ENCODE results near the gene ISOC1. TPM values are rescaled to one million over a fixed set of nuclear protein-coding genes. Genes with fewer than 3 reads are reported as not detected.

The ISOC1 gene
- total RNA-seq, 1 experiment from 2014 or later, result 21.1 TPM

- TF ChIP-seq, protein P1, sequence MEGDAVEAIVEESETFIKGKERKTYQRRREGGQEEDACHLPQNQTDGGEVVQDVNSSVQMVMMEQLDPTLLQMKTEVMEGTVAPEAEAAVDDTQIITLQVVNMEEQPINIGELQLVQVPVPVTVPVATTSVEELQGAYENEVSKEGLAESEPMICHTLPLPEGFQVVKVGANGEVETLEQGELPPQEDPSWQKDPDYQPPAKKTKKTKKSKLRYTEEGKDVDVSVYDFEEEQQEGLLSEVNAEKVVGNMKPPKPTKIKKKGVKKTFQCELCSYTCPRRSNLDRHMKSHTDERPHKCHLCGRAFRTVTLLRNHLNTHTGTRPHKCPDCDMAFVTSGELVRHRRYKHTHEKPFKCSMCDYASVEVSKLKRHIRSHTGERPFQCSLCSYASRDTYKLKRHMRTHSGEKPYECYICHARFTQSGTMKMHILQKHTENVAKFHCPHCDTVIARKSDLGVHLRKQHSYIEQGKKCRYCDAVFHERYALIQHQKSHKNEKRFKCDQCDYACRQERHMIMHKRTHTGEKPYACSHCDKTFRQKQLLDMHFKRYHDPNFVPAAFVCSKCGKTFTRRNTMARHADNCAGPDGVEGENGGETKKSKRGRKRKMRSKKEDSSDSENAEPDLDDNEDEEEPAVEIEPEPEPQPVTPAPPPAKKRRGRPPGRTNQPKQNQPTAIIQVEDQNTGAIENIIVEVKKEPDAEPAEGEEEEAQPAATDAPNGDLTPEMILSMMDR (conservative IDR thresholded peaks at IDR 0.05; ENCODE audit: low read depth, low read length), result no peak
- TF ChIP-seq EZH2 (IDR thresholded peaks at IDR 0.05; ENCODE audit: borderline replicate concordance, low read depth, low read length, poor library complexity, severe bottlenecking), result no peak
- no peak for DNase-seq (ENCODE audit: low spot score)
- no peaks in the 10 kb centered on the region for H3K9me3 ChIP-seq (ENCODE audit: low read depth, low read length, poor library complexity, severe bottlenecking)
- ChIA-PET POLR2A (ENCODE audit: low non-redundant PET) (no interaction called here), CTCF (no interaction called here)
- no peaks in the 10 kb centered on the region for H3K36me3 ChIP-seq (ENCODE audit: insufficient read depth, low read length, poor library complexity, severe bottlenecking)
- H3K4me1 ChIP-seq (ENCODE audit: insufficient read depth, low read length, poor library complexity, severe bottlenecking), result no peaks in the 10 kb centered on the region
- no peak overlapping the region for H3K27ac ChIP-seq (ENCODE audit: low read depth, low read length, poor library complexity, severe bottlenecking)
- H3K27me3 ChIP-seq (replicated peaks; ENCODE audit: insufficient read depth, low read depth, low read length, poor library complexity), result no peaks in the 10 kb centered on the region
- no TSS peak for BruUV-seq (replicated peaks)
- intact Hi-C loops (cut with micrococcal nuclease; ENCODE audit: unreplicated experiment), result no loop called here
- no peak overlapping the region for H3K4me3 ChIP-seq (ENCODE audit: low read depth, low read length, poor library complexity, severe bottlenecking)
These were observed 20.1 kb downstream of the ISOC1 start for GRCh38 chr5:129114539-129115193.

- H3K27me3 ChIP-seq (replicated peaks; ENCODE audit: insufficient read depth, low read depth, low read length, poor library complexity), result no peaks in the 10 kb centered on the region
- H3K36me3 ChIP-seq (ENCODE audit: insufficient read depth, low read length, poor library complexity, severe bottlenecking), result no peaks in the 10 kb centered on the region
- TF ChIP-seq, protein P1 (conservative IDR thresholded peaks at IDR 0.05; ENCODE audit: low read depth, low read length), result no peak
- TF ChIP-seq EZH2 (IDR thresholded peaks at IDR 0.05; ENCODE audit: borderline replicate concordance, low read depth, low read length, poor library complexity, severe bottlenecking), result no peak
- BruUV-seq (replicated peaks), result no TSS peak
- DNase-seq (ENCODE audit: low spot score), result no peak
- H3K27ac ChIP-seq (ENCODE audit: low read depth, low read length, poor library complexity, severe bottlenecking), result no peak overlapping the region
- ChIA-PET CTCF (no interaction called here), POLR2A (ENCODE audit: low non-redundant PET) (no interaction called here)
- intact Hi-C loops (cut with micrococcal nuclease; ENCODE audit: unreplicated experiment), result no loop called here
- no peaks in the 10 kb centered on the region for H3K4me1 ChIP-seq (ENCODE audit: insufficient read depth, low read length, poor library complexity, severe bottlenecking)
- no peak overlapping the region for H3K4me3 ChIP-seq (ENCODE audit: low read depth, low read length, poor library complexity, severe bottlenecking)
- H3K9me3 ChIP-seq (ENCODE audit: low read depth, low read length, poor library complexity, severe bottlenecking), result no peaks in the 10 kb centered on the region
These were observed 21.1 kb downstream of the ISOC1 start for GRCh38 chr5:129115680-129116079.

GRCh38 chr5:129116797-129117196, 22.2 kb downstream of the ISOC1 start:
- POLR2A ChIA-PET (ENCODE audit: low non-redundant PET), result no interaction called here
- no peak for DNase-seq (ENCODE audit: low spot score)
- Histone ChIP-seq H3K27ac (ENCODE audit: low read depth, low read length, poor library complexity, severe bottlenecking) (no peak overlapping the region), H3K36me3 (ENCODE audit: insufficient read depth, low read length, poor library complexity, severe bottlenecking) (no peaks in the 10 kb centered on the region), H3K9me3 (ENCODE audit: low read depth, low read length, poor library complexity, severe bottlenecking) (no peaks in the 10 kb centered on the region), H3K27me3 (replicated peaks; ENCODE audit: insufficient read depth, low read depth, low read length, poor library complexity) (no peaks in the 10 kb centered on the region), H3K4me3 (ENCODE audit: low read depth, low read length, poor library complexity, severe bottlenecking) (no peak overlapping the region), H3K4me1 (ENCODE audit: insufficient read depth, low read length, poor library complexity, severe bottlenecking) (no peaks in the 10 kb centered on the region)
- intact Hi-C loops (cut with micrococcal nuclease; ENCODE audit: unreplicated experiment), result no loop called here
- TF ChIP-seq, protein P1 (conservative IDR thresholded peaks at IDR 0.05; ENCODE audit: low read depth, low read length), result no peak
- no peak for TF ChIP-seq EZH2 (IDR thresholded peaks at IDR 0.05; ENCODE audit: borderline replicate concordance, low read depth, low read length, poor library complexity, severe bottlenecking)
- CTCF ChIA-PET, result no interaction called here
- no TSS peak for BruUV-seq (replicated peaks)

All from A673 (cell line).